NB4 (cell line): ENCODE results near the gene NCDN.

ENCODE experiments used
- DNase-seq: peaks from one replicate; pipeline ENCODE4 v3.0.0; 2010; ENCODE audit warnings: low read depth
- H3K4me3 ChIP-seq: one replicate; pipeline ENCODE4 v1.5.1; 2011; ENCODE audit warnings: mild to moderate bottlenecking, low read depth, low read length, moderate library complexity
- CTCF ChIP-seq: IDR thresholded peaks from one replicate; pipeline ENCODE4 v1.5.1; 2012; ENCODE audit warnings: low read depth, low read length
- MAX ChIP-seq: IDR thresholded peaks from 2 replicates; pipeline ENCODE4 v1.6.1; 2011; ENCODE audit warnings: low read depth, low read length
- MYC ChIP-seq: IDR thresholded peaks from 2 replicates; pipeline ENCODE4 v1.6.1; 2011; ENCODE audit warnings: low read depth, low read length
- POLR2A ChIP-seq: IDR thresholded peaks from 2 replicates; pipeline ENCODE4 v1.6.1; 2011; ENCODE audit warnings: mild to moderate bottlenecking; ENCODE audit not compliant: insufficient read length; ENCODE audit errors: extremely low read depth

Gene NCDN

GRCh38 chr1:35605867-35606182 lies 48.2 kb downstream of the NCDN start:
- no peak for DNase-seq
- TF ChIP-seq POLR2A (no peak), CTCF (no peak)
- H3K4me3 ChIP-seq = no peak overlapping the region

GRCh38 chr1:35611655-35612054 lies 54.1 kb downstream of the NCDN start:
- TF ChIP-seq MYC = no peak
- no peak for TF ChIP-seq POLR2A
- no peak for TF ChIP-seq CTCF
- no peak for TF ChIP-seq MAX
- no peak overlapping the region for H3K4me3 ChIP-seq
- DNase-seq = no peak

GRCh38 chr1:35615440-35615839 lies 57.8 kb downstream of the NCDN start:
- H3K4me3 ChIP-seq = no peak overlapping the region
- no peak for DNase-seq
- TF ChIP-seq MYC = no peak
- no peak for TF ChIP-seq MAX
- no peak for TF ChIP-seq POLR2A
- no peak for TF ChIP-seq CTCF
